ENCODE results near the gene PRRT1B.
A peak's percentile ranks its signal among the peaks of the same experiment; 100 is the strongest.

The PRRT1B gene

DNA sequence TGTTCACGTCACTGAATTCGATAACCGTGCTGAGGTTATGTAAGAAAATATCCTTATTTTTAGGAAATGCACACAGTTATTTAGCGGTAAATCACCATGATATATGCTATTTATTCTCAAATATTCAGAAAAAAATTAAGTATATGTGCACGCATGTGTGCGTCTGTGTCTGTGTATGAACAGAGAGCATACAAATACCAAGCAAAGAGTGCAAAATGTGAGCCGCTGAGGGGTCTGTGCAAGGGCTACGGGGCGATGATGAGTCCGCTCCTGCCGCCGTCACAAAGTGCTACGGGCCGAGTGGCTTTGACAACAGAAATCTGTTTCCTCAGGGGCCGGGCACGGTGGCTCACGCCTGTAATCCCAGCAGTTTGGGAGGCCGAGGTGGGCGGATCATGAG, 7.4 kb upstream of the PRRT1B start:
- Histone ChIP-seq H2AFZ (ENCODE audit: low read length) (no peak overlapping the region), H3K9me2 (replicated peaks; ENCODE audit: low read depth, low read length) (no peaks in the 10 kb centered on the region), H3K4me2 (ENCODE audit: low read depth, low read length, poor library complexity, severe bottlenecking) (no peak overlapping the region), H3K27me3 (ENCODE audit: insufficient read depth, low read length, poor library complexity, severe bottlenecking) (no peaks in the 10 kb centered on the region), H4K20me1 (ENCODE audit: insufficient read depth, low read length, poor library complexity, severe bottlenecking) (no peaks in the 10 kb centered on the region), H3K4me3 (ENCODE audit: low read length, poor library complexity, severe bottlenecking) (no peak overlapping the region), H3K9me3 (ENCODE audit: insufficient read depth, low read depth, low read length) (no peaks in the 10 kb centered on the region), H3K9ac (ENCODE audit: low read depth, low read length, poor library complexity, severe bottlenecking) (no peak overlapping the region), H3K79me2 (ENCODE audit: insufficient read depth, low read length) (no peaks in the 10 kb centered on the region), H3F3A (ENCODE audit: low read depth) (no peaks in the 10 kb centered on the region), H3K4me1 (ENCODE audit: insufficient read depth, low read length, poor library complexity, severe bottlenecking) (peaks cover 17% of the 10 kb centered on the region), H3K36me3 (ENCODE audit: insufficient read depth, low read length) (no peaks in the 10 kb centered on the region)
- TF ChIP-seq, protein P1, sequence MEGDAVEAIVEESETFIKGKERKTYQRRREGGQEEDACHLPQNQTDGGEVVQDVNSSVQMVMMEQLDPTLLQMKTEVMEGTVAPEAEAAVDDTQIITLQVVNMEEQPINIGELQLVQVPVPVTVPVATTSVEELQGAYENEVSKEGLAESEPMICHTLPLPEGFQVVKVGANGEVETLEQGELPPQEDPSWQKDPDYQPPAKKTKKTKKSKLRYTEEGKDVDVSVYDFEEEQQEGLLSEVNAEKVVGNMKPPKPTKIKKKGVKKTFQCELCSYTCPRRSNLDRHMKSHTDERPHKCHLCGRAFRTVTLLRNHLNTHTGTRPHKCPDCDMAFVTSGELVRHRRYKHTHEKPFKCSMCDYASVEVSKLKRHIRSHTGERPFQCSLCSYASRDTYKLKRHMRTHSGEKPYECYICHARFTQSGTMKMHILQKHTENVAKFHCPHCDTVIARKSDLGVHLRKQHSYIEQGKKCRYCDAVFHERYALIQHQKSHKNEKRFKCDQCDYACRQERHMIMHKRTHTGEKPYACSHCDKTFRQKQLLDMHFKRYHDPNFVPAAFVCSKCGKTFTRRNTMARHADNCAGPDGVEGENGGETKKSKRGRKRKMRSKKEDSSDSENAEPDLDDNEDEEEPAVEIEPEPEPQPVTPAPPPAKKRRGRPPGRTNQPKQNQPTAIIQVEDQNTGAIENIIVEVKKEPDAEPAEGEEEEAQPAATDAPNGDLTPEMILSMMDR (conservative IDR thresholded peaks at IDR 0.05; ENCODE audit: low read length) = no peak
- TF ChIP-seq EZH2phosphoT487 (IDR thresholded peaks at IDR 0.05; ENCODE audit: borderline replicate concordance) = no peak

DNA sequence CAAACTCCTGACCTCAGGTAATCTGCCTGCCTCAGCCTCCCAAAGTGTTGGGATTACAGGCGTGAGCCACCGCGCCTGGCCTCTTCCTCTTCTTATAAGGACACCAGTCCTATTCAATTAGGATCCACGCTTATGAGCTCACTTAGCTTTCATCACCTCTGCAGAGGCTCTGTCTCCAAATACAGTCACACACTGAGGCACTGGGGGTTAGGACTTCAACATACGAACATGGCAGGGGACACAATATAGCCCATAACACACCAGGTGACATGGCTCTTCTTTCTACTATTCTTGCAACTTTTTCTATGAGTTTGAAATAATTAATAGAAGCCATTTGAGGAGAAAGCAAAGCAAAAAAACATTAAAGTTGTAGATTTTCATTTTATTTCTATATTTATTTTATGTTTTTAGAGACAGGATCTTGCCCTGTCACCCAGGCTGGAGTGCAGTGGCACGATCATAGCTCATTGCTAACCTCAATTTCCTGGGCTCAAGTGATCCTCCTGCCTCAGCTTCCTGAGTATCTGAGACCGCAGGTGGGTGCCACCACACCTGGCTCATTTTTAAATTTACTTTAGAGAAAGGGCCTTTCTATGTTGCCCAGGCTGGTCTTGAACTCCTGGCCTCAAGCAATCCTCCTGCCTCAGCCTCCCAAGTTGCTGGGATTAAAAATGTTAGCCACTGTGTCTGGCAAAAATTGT, 6.0 kb upstream of the PRRT1B start:
- Histone ChIP-seq H3F3A (ENCODE audit: low read depth) (no peaks in the 10 kb centered on the region), H3K9me2 (replicated peaks; ENCODE audit: low read depth, low read length) (no peaks in the 10 kb centered on the region), H3K79me2 (ENCODE audit: insufficient read depth, low read length) (no peaks in the 10 kb centered on the region), H3K36me3 (ENCODE audit: insufficient read depth, low read length) (no peaks in the 10 kb centered on the region), H3K27me3 (ENCODE audit: insufficient read depth, low read length, poor library complexity, severe bottlenecking) (no peaks in the 10 kb centered on the region), H3K4me3 (ENCODE audit: low read length, poor library complexity, severe bottlenecking) (no peak overlapping the region), H2AFZ (ENCODE audit: low read length) (no peak overlapping the region), H3K9me3 (ENCODE audit: insufficient read depth, low read depth, low read length) (peaks cover 7% of the 10 kb centered on the region; the same call in 1 of the 2 replicates), H3K4me1 (ENCODE audit: insufficient read depth, low read length, poor library complexity, severe bottlenecking) (peaks cover 14% of the 10 kb centered on the region), H4K20me1 (ENCODE audit: insufficient read depth, low read length, poor library complexity, severe bottlenecking) (no peaks in the 10 kb centered on the region), H3K4me2 (ENCODE audit: low read depth, low read length, poor library complexity, severe bottlenecking) (peak overlapping the region; percentile 9), H3K9ac (ENCODE audit: low read depth, low read length, poor library complexity, severe bottlenecking) (no peak overlapping the region)
- TF ChIP-seq EZH2phosphoT487 (IDR thresholded peaks at IDR 0.05; ENCODE audit: borderline replicate concordance) = no peak
- TF ChIP-seq, protein P1 (conservative IDR thresholded peaks at IDR 0.05; ENCODE audit: low read length) = no peak

DNA sequence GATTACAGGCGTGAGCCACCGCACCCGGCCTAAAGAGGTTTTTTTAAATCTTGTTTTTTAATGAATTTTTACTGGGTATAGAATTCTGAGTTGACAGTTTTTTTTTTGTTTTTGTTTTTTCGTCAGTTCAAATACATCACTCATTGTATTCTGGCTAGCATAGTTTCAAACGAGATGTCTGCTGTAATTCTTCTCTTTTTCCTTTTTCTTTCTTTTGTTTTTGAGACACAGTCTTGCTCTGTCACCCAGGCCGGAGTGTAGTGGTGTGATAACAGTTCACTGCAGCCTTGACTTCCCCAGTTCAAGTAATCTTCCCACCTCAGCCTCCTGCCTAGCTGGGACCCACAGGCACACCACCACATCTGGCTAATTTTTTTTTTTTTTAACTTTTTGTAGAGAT, 2.2 kb upstream of the PRRT1B start:
- H3K4me1 ChIP-seq (ENCODE audit: insufficient read depth, low read length, poor library complexity, severe bottlenecking) = peaks cover 5% of the 10 kb centered on the region
- no peak overlapping the region for H3K4me2 ChIP-seq (ENCODE audit: low read depth, low read length, poor library complexity, severe bottlenecking)
- H3K9me3 ChIP-seq (ENCODE audit: insufficient read depth, low read depth, low read length) = peaks cover 7% of the 10 kb centered on the region; the same call in 1 of the 2 replicates
- no peaks in the 10 kb centered on the region for H3K79me2 ChIP-seq (ENCODE audit: insufficient read depth, low read length)
- H3F3A ChIP-seq (ENCODE audit: low read depth) = no peaks in the 10 kb centered on the region
- no peaks in the 10 kb centered on the region for H3K27me3 ChIP-seq (ENCODE audit: insufficient read depth, low read length, poor library complexity, severe bottlenecking)
- no peak overlapping the region for H2AFZ ChIP-seq (ENCODE audit: low read length)
- H3K9ac ChIP-seq (ENCODE audit: low read depth, low read length, poor library complexity, severe bottlenecking) = no peak overlapping the region
- H4K20me1 ChIP-seq (ENCODE audit: insufficient read depth, low read length, poor library complexity, severe bottlenecking) = no peaks in the 10 kb centered on the region
- H3K36me3 ChIP-seq (ENCODE audit: insufficient read depth, low read length) = no peaks in the 10 kb centered on the region
- no peaks in the 10 kb centered on the region for H3K9me2 ChIP-seq (replicated peaks; ENCODE audit: low read depth, low read length)
- H3K4me3 ChIP-seq (ENCODE audit: low read length, poor library complexity, severe bottlenecking) = no peak overlapping the region
- TF ChIP-seq EZH2phosphoT487 (IDR thresholded peaks at IDR 0.05; ENCODE audit: borderline replicate concordance) = no peak
- TF ChIP-seq, protein P1 (conservative IDR thresholded peaks at IDR 0.05; ENCODE audit: low read length) = no peak

Measured in Loucy (cell line).